Stomach (tissue), 9 donors: ENCODE data around the gene ZNF423. TPM values are rescaled to one million over a fixed set of nuclear protein-coding genes. Genes with fewer than 3 reads are reported as not detected.
A peak's percentile ranks its signal among the peaks of the same experiment; 100 is the strongest.

ENCODE experiments used
- DNase-seq, 2 donors: peaks; one replicate each; pipeline versions ENCODE4 v3.0.0 to v3.0.0-alpha.2; 2013 to 2019
- H3K27ac ChIP-seq, 5 donors: fragments of 200-600 bp in 4 of 5; sonication (generic) in 4 of 5; one replicate each; pipeline ENCODE4 v1.5.1; 2013 to 2019; ENCODE audit warnings: mild to moderate bottlenecking in 1 of 5, moderate library complexity in 1 of 5
- H3K27me3 ChIP-seq, 3 donors: fragments of 200-600 bp; sonication (generic); one replicate each; pipeline ENCODE4 v1.5.1; 2017 to 2019; ENCODE audit warnings: mixed run types in 1 of 3
- H3K36me3 ChIP-seq, 4 donors: fragments of 200-600 bp; sonication (generic); 1 replicate in 3 of 4; 2 replicates in 1 of 4; pipeline ENCODE4 v1.5.1; 2016 to 2019
- H3K4me1 ChIP-seq, 4 donors: fragments of 200-600 bp; sonication (generic); one replicate each; pipeline ENCODE4 v1.5.1; 2016 to 2019
- H3K4me3 ChIP-seq, 4 donors: fragments of 200-600 bp; sonication (generic) in 3 of 4; one replicate each; pipeline ENCODE4 v1.5.1; 2016 to 2019; ENCODE audit warnings: mild to moderate bottlenecking in 1 of 4
- H3K9me3 ChIP-seq, 4 donors: fragments of 200-600 bp; sonication (generic); one replicate each; pipeline ENCODE4 v1.5.1; 2016 to 2019
- EP300 ChIP-seq: sonication (generic); formaldehyde crosslinking; IDR thresholded peaks from one replicate; pipeline ENCODE4 v1.6.1; 2017; ENCODE audit warnings: antibody characterized with exemption
- POLR2A ChIP-seq, 4 donors: fragments of 450-650 bp; IDR thresholded peaks; one replicate each; pipeline ENCODE4 v1.6.1; 2016; ENCODE audit warnings: antibody characterized with exemption in 4 of 4, control low read depth in 2 of 4, mild to moderate bottlenecking in 1 of 4, moderate library complexity in 1 of 4
- POLR2AphosphoS5 ChIP-seq, 3 donors: sonication (generic); formaldehyde crosslinking; IDR thresholded peaks; one replicate each; pipeline ENCODE4 v1.6.1; 2016; ENCODE audit warnings: antibody characterized with exemption in 3 of 3
- WGBS, 5 donors: extraction: QIAGEN DNeasy Blood & Tissue Kit in 3 of 5; methylation state at CpG; one replicate each; pipeline versions ENCODE4 v1.1.5 to v1.1.7; 2013 to 2018; 5-methylcytosine and 5-hydroxymethylcytosine counted together
- intact Hi-C: fragments of 100-400 bp; cut with DNase I; formaldehyde crosslinking; loops from one replicate; pipeline ENCODE4 v1.15.1; 2023; ENCODE audit warnings: low total_unique reads
- polyA plus RNA-seq, 3 donors: library from polyadenylated mRNA; stranded (reverse); fragments of 200-250 nt; gene quantifications; one replicate each; pipeline ENCODE4 v1.2.3, GENCODE V29; 2013
- total RNA-seq, 5 donors: library from RNA; depleted of rRNA; stranded (reverse); fragments of >200 nt; gene quantifications; one replicate each; pipeline versions ENCODE4 v1.1.0 to v1.2.3, GENCODE V29; 2014 to 2016
- TF ChIP-seq, protein P1 (sequence below), 7 experiments: fragments of 450-650 bp in 4 of 7; fragments of 200-600 bp in 3 of 7; sonication (generic) in 3 of 7; IDR thresholded peaks; one replicate each; pipeline ENCODE4 v1.5.1; 2016 to 2019; ENCODE audit warnings: antibody characterized with exemption in 7 of 7, control low read depth in 2 of 7, mild to moderate bottlenecking in 1 of 7
- donor health status: healthy with polysubstance abuse.
- donor health status: Bipolar disorder and iron deficiency.
- donor health status: healthy.

The ZNF423 gene
- total and polyA plus RNA-seq, 8 donors = 0.29 to 3.5 (median 1.0) TPM

GRCh38 chr16:49620158-49620868, 235.6 kb downstream of the ZNF423 start:
- Histone ChIP-seq H3K27ac (peak overlapping the region in 4 of 5 donors; percentile 47 to 70 (median 55)), H3K9me3 (no peaks in the 10 kb centered on the region), H3K36me3 (no peaks in the 10 kb centered on the region), H3K4me1 (peaks cover 0 to 16% (median 14%) of the 10 kb centered on the region in 4 donors), H3K4me3 (no peak overlapping the region), H3K27me3 (no peaks in the 10 kb centered on the region)
- DNase-seq = peak; percentile 72 to 89
- intact Hi-C loops = no loop called here
- TF ChIP-seq, protein P1, sequence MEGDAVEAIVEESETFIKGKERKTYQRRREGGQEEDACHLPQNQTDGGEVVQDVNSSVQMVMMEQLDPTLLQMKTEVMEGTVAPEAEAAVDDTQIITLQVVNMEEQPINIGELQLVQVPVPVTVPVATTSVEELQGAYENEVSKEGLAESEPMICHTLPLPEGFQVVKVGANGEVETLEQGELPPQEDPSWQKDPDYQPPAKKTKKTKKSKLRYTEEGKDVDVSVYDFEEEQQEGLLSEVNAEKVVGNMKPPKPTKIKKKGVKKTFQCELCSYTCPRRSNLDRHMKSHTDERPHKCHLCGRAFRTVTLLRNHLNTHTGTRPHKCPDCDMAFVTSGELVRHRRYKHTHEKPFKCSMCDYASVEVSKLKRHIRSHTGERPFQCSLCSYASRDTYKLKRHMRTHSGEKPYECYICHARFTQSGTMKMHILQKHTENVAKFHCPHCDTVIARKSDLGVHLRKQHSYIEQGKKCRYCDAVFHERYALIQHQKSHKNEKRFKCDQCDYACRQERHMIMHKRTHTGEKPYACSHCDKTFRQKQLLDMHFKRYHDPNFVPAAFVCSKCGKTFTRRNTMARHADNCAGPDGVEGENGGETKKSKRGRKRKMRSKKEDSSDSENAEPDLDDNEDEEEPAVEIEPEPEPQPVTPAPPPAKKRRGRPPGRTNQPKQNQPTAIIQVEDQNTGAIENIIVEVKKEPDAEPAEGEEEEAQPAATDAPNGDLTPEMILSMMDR (IDR thresholded peaks at IDR 0.05) = no peak
- TF ChIP-seq POLR2AphosphoS5 (IDR thresholded peaks at IDR 0.05) (peak in 1 of 3 donors; percentile 21), EP300 (no peak), POLR2A (IDR thresholded peaks at IDR 0.05) (no peak)
- 21 to 51% (median 31%) methylated on average over 5 to 11 of the region's 11 CpGs for WGBS, 5 donors

DNA sequence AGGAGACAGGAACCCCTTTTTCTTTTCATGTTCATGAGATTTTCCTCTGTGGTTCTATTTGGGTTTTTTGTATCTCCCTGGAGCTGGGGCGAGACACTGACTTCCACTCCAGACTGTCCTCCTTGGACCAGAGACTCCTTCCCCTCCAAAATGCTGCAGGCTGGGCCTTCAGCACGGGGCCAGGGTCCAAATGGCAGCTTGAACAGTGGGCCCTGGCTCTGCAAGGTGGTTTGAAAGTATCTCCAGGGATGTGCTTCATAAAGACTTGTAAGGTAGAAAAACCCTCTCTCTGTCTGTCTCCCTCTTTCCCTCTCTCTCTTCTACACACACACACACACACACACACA, 236.1 kb downstream of the ZNF423 start:
- WGBS, 5 donors = 70 to 90% (median 83%) methylated on average over 2 of the region's 2 CpGs
- peak in 1 of 2 donors; percentile 7 for DNase-seq
- Histone ChIP-seq H3K4me3 (no peak overlapping the region), H3K27me3 (no peaks in the 10 kb centered on the region), H3K4me1 (peaks cover 0 to 16% (median 14%) of the 10 kb centered on the region in 4 donors), H3K27ac (peak overlapping the region in 4 of 5 donors; percentile 47 to 70 (median 55)), H3K36me3 (no peaks in the 10 kb centered on the region), H3K9me3 (no peaks in the 10 kb centered on the region)
- intact Hi-C loops = no loop called here
- no peak for TF ChIP-seq POLR2A (IDR thresholded peaks at IDR 0.05)
- TF ChIP-seq, protein P1 (IDR thresholded peaks at IDR 0.05) = no peak
- TF ChIP-seq POLR2AphosphoS5 (IDR thresholded peaks at IDR 0.05) = no peak
- no peak for TF ChIP-seq EP300

GRCh38 chr16:49618955-49619354, 237.0 kb downstream of the ZNF423 start:
- 34 to 72% (median 55%) methylated on average over 3 of the region's 3 CpGs for WGBS, 5 donors
- Histone ChIP-seq H3K27me3 (no peaks in the 10 kb centered on the region), H3K4me1 (peaks cover 0 to 16% (median 14%) of the 10 kb centered on the region in 4 donors), H3K4me3 (no peak overlapping the region), H3K9me3 (no peaks in the 10 kb centered on the region), H3K36me3 (no peaks in the 10 kb centered on the region), H3K27ac (no peak overlapping the region)
- intact Hi-C loops = no loop called here
- TF ChIP-seq POLR2AphosphoS5 (IDR thresholded peaks at IDR 0.05) = no peak
- TF ChIP-seq, protein P1 (IDR thresholded peaks at IDR 0.05) = no peak
- no peak for TF ChIP-seq EP300
- no peak for TF ChIP-seq POLR2A (IDR thresholded peaks at IDR 0.05)
- no peak for DNase-seq

- intact Hi-C loops = no loop called here
- 86 to 90% (median 89%) methylated on average over 6 of the region's 6 CpGs for WGBS, 5 donors
Measured at GRCh38 chr16:49617710-49618330, 238.1 kb downstream of the ZNF423 start.

More at GRCh38 chr16:49617710-49618330, 238.1 kb downstream of the ZNF423 start:
- Histone ChIP-seq H3K9me3 (no peaks in the 10 kb centered on the region), H3K4me3 (no peak overlapping the region), H3K27me3 (no peaks in the 10 kb centered on the region), H3K4me1 (peaks cover 0 to 16% (median 14%) of the 10 kb centered on the region in 4 donors), H3K27ac (no peak overlapping the region), H3K36me3 (no peaks in the 10 kb centered on the region)
- TF ChIP-seq POLR2A (IDR thresholded peaks at IDR 0.05) = no peak
- DNase-seq = no peak
